Neuronal stem cell (in vitro differentiated cells): ENCODE measurements around the gene HSD3B7.

ENCODE experiments used
- DNase-seq: peaks from one replicate; pipeline ENCODE4 v3.0.0-alpha.2; 2013; ENCODE audit warnings: low spot score
- H2AFZ ChIP-seq: one replicate; pipeline ENCODE4 v1.6.1; 2013; ENCODE audit warnings: mild to moderate bottlenecking, low read length, inconsistent platforms
- H2AK5ac ChIP-seq: 2 replicates; pipeline ENCODE4 v1.6.1; 2013; ENCODE audit warnings: low read depth, mild to moderate bottlenecking, inconsistent platforms, low read length, moderate library complexity, mixed read lengths
- H2BK120ac ChIP-seq: 2 replicates; pipeline ENCODE4 v1.6.1; 2013; ENCODE audit warnings: low read depth, mild to moderate bottlenecking, inconsistent platforms, low read length, moderate library complexity, mixed read lengths
- H2BK12ac ChIP-seq: one replicate; pipeline ENCODE4 v1.6.1; 2013; ENCODE audit warnings: low read length, inconsistent platforms
- H2BK15ac ChIP-seq: 2 replicates; pipeline ENCODE4 v1.6.1; 2013; ENCODE audit warnings: mild to moderate bottlenecking, low read length, inconsistent platforms, mixed read lengths
- H2BK5ac ChIP-seq: one replicate; pipeline ENCODE4 v1.6.1; 2013; ENCODE audit warnings: inconsistent platforms, mild to moderate bottlenecking, low read length, moderate library complexity
- H3K14ac ChIP-seq: one replicate; pipeline ENCODE4 v1.6.1; 2013; ENCODE audit warnings: low read length, inconsistent platforms
- H3K18ac ChIP-seq: 2 replicates; pipeline ENCODE4 v1.6.1; 2013; ENCODE audit warnings: low read length, inconsistent platforms
- H3K23ac ChIP-seq: 2 replicates; pipeline ENCODE4 v1.6.1; 2013; ENCODE audit warnings: low read depth, mild to moderate bottlenecking, mixed read lengths, low read length, inconsistent platforms; ENCODE audit not compliant: poor library complexity
- H3K27ac ChIP-seq: replicated peaks from 3 replicates; pipeline ENCODE4 v1.5.1; 2013; ENCODE audit warnings: low read length, inconsistent platforms
- H3K27me3 ChIP-seq, 3 experiments: 2 replicates each; pipeline ENCODE4 v1.6.1; 2013; ENCODE audit warnings: low read length in 3 of 3, mild to moderate bottlenecking in 2 of 3, inconsistent platforms in 1 of 3, low read depth in 1 of 3, mixed read lengths in 1 of 3, moderate library complexity in 1 of 3; ENCODE audit not compliant: control insufficient read depth in 3 of 3, insufficient read depth in 3 of 3
- H3K36me3 ChIP-seq, 2 donors: replicated peaks in 1 of 2; 2 replicates each; pipeline ENCODE4 v1.6.1; 2013; ENCODE audit warnings: low read length in 2 of 2; ENCODE audit not compliant: control insufficient read depth in 2 of 2, insufficient read depth in 2 of 2
- H3K4ac ChIP-seq: 2 replicates; pipeline ENCODE4 v1.6.1; 2013; ENCODE audit warnings: inconsistent platforms, mild to moderate bottlenecking, low read length, moderate library complexity
- H3K4me1 ChIP-seq, 2 donors: 1 replicate in 1 of 2; 2 replicates in 1 of 2; pipeline ENCODE4 v1.6.1; 2013; ENCODE audit warnings: low read length in 2 of 2, low read depth in 1 of 2; ENCODE audit not compliant: control insufficient read depth in 2 of 2, insufficient read depth in 1 of 2
- H3K4me2 ChIP-seq: one replicate; pipeline ENCODE4 v1.6.1; 2013; ENCODE audit warnings: mild to moderate bottlenecking, low read length, inconsistent platforms; ENCODE audit not compliant: insufficient read depth, poor library complexity, severe bottlenecking
- H3K4me3 ChIP-seq, 2 donors: 2 replicates each; pipeline ENCODE4 v1.5.1; 2013; ENCODE audit warnings: low read length in 2 of 2, mild to moderate bottlenecking in 2 of 2, inconsistent platforms in 1 of 2, moderate library complexity in 1 of 2
- H3K79me1 ChIP-seq: one replicate; pipeline ENCODE4 v1.6.1; 2013; ENCODE audit warnings: low read depth, mild to moderate bottlenecking, inconsistent platforms, low read length, moderate library complexity
- H3K9ac ChIP-seq: one replicate; pipeline ENCODE4 v1.6.1; 2013; ENCODE audit warnings: mild to moderate bottlenecking, low read depth, low read length, inconsistent platforms; ENCODE audit not compliant: poor library complexity
- H3K9me3 ChIP-seq, 2 donors: replicated peaks in 1 of 2; 2 replicates each; pipeline versions ENCODE3 to v1.6.1; 2013; ENCODE audit warnings: low read length in 2 of 2, mild to moderate bottlenecking in 2 of 2, inconsistent platforms in 1 of 2, low read depth in 1 of 2, mixed read lengths in 1 of 2, moderate library complexity in 1 of 2; ENCODE audit not compliant: control insufficient read depth in 2 of 2, insufficient read depth in 1 of 2
- H4K8ac ChIP-seq: one replicate; pipeline ENCODE4 v1.6.1; 2013; ENCODE audit warnings: low read depth, mild to moderate bottlenecking, inconsistent platforms, low read length, moderate library complexity
- H4K91ac ChIP-seq: one replicate; pipeline ENCODE4 v1.6.1; 2013; ENCODE audit warnings: low read length, low read depth, mild to moderate bottlenecking, inconsistent platforms; ENCODE audit not compliant: poor library complexity
- WGBS, 2 donors: extraction: QIAGEN DNeasy Blood & Tissue Kit; methylation state at CpG; one replicate each; pipeline ENCODE4 v1.1.7; 2013; ENCODE audit warnings: missing lambda C conversion rate in 2 of 2, mixed read lengths in 1 of 2; ENCODE audit not compliant: insufficient read length in 2 of 2, insufficient replicate concordance in 1 of 2; ENCODE audit errors: extremely low coverage in 2 of 2; 5-methylcytosine and 5-hydroxymethylcytosine counted together

HSD3B7 gene

DNA sequence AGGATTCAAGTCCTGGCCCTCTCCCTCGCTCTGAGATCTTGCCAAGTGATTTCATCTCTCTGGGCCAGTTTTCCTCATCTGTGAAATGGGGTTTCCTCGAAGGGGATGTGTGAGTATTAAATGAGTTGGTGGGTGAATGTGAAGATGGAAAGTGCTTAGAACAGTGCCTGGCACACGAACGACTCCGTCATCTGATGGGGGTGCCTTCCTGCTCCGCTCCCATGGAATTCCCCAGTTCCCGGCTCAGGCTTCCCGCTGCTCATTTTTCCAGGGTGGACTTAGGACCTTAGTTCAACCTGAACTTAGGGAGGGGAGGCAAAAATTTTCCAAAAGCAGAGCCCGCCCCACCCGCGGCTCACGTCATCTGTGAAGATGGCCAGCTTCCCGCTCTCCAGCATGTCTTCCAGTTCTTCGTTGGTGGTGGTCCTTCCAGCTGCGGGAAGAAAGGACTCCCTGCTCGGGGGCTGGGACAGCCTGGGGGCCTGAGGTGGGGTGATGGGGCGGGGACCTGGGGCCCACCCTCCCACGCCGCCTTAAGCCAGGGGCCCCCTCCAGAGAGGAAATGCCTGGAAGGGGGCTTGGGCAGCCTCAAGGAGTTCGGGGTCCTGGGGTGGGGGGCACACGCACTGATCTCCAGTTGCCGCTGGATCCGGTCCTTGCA lies 11.4 kb downstream of the HSD3B7 start:
- H3K79me1 ChIP-seq = no peaks in the 10 kb centered on the region
- H3K4me3 ChIP-seq = peak overlapping the region in 1 of 2 donors; percentile 72
- peak overlapping the region; percentile 53 for H3K23ac ChIP-seq
- peaks cover 0 to 11% of the 10 kb centered on the region in 2 donors for H3K4me1 ChIP-seq
- peaks cover 0 to 16% (median 0%) of the 10 kb centered on the region in 3 experiments for H3K27me3 ChIP-seq
- H2AK5ac ChIP-seq = peak overlapping the region; percentile 67
- no peak overlapping the region for H4K91ac ChIP-seq
- no peak overlapping the region for H4K8ac ChIP-seq
- WGBS, 2 donors = no CpG with 5 or more reads among the region's 23 CpGs
- peak overlapping the region; percentile 32 for H3K18ac ChIP-seq
- peaks cover 2 to 5% of the 10 kb centered on the region in 2 donors for H3K36me3 ChIP-seq
- H2AFZ ChIP-seq = no peak overlapping the region
- no peaks in the 10 kb centered on the region for H3K9me3 ChIP-seq
- no peak overlapping the region for H2BK12ac ChIP-seq
- no peak for DNase-seq
- H3K4me2 ChIP-seq = peak overlapping the region; percentile 98
- peak overlapping the region; percentile 78 for H3K9ac ChIP-seq
- peak overlapping the region; percentile 98 for H3K14ac ChIP-seq
- peak overlapping the region; percentile 30 for H2BK15ac ChIP-seq
- H2BK5ac ChIP-seq = no peak overlapping the region
- H3K4ac ChIP-seq = no peak overlapping the region
- H2BK120ac ChIP-seq = no peak overlapping the region
- H3K27ac ChIP-seq = no peak overlapping the region

GRCh38 chr16:30996985-30997724 lies 12.1 kb downstream of the HSD3B7 start:
- peaks cover 0 to 5% of the 10 kb centered on the region in 2 donors for H3K36me3 ChIP-seq
- H3K9ac ChIP-seq = peak overlapping the region; percentile 88
- WGBS, 2 donors = no CpG with 5 or more reads among the region's 60 CpGs
- no peak overlapping the region for H3K27ac ChIP-seq
- H3K9me3 ChIP-seq = no peaks in the 10 kb centered on the region
- peak overlapping the region; percentile 89 for H2AK5ac ChIP-seq
- H3K18ac ChIP-seq = peak overlapping the region; percentile 93
- H3K27me3 ChIP-seq = peaks cover 0 to 16% (median 0%) of the 10 kb centered on the region in 3 experiments
- H2BK12ac ChIP-seq = no peak overlapping the region
- no peak overlapping the region for H2BK120ac ChIP-seq
- H3K14ac ChIP-seq = peak overlapping the region; percentile 98
- H2BK5ac ChIP-seq = no peak overlapping the region
- peak overlapping the region; percentile 60 for H3K23ac ChIP-seq
- H4K8ac ChIP-seq = no peak overlapping the region
- H2BK15ac ChIP-seq = peak overlapping the region; percentile 30
- H3K4me2 ChIP-seq = peak overlapping the region; percentile 98
- H3K4me3 ChIP-seq = peak overlapping the region in 1 of 2 donors; percentile 81
- no peak overlapping the region for H2AFZ ChIP-seq
- no peaks in the 10 kb centered on the region for H3K79me1 ChIP-seq
- peak; percentile 59 for DNase-seq
- H3K4ac ChIP-seq = no peak overlapping the region
- H3K4me1 ChIP-seq = peaks cover 2 to 11% of the 10 kb centered on the region in 2 donors
- no peak overlapping the region for H4K91ac ChIP-seq

DNA sequence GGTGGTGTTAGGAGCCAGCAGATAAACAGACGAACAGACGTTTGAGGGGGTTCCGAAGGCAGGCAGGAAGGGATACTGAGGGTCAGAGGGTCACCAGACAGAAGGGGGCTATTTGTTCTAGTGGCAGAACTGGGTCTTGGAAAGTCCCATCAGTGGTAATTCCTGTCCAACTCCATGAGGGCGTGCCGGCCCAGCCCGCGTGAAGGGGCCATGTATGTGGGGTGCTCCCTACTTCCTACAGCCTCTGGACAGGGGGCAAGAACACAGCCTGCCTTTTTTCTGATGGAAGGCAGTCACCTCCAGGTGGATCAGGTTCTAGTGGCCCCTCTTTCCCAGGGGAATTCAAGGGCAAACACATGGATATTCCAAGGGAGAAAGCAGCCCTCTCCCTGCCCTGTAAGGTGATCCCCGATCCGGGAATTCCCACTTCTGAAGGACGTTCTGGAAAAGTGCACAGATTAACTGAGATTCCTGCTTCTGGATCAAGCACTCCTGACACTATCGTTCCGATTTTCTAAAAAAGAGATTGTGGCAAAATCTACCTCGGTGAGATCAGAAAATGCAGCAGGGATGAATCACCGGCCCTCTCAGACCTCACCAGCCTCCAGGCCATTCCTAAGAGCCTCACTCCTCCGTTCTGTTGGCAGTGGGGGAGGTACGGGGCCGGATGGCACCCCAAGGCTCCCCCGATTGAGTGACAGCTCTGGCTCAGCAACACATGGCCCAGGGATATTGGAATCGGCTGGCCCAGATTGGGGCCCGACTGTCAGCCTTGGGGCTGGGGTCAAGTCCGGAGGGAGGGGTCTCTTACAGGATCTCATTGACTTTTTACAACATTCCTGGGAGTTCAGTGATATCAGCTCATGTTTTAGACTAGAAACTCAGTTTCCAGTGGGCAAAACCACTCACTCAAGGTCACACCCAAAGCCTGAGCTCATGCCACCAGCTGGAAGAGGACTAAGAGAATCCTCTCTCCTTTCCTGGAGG lies 13.0 kb downstream of the HSD3B7 start:
- no CpG with 5 or more reads among the region's 21 CpGs for WGBS, 2 donors
- Histone ChIP-seq H4K91ac (no peak overlapping the region), H3K79me1 (no peaks in the 10 kb centered on the region), H3K9ac (peak overlapping the region; percentile 88), H2BK5ac (no peak overlapping the region), H2AFZ (no peak overlapping the region), H2BK15ac (no peak overlapping the region), H3K27ac (no peak overlapping the region), H3K4me1 (peaks cover 6 to 11% of the 10 kb centered on the region in 2 donors), H3K36me3 (peaks cover 0 to 5% of the 10 kb centered on the region in 2 donors), H2BK12ac (no peak overlapping the region), H2AK5ac (peak overlapping the region; percentile 89), H4K8ac (no peak overlapping the region), H3K4ac (no peak overlapping the region), H3K23ac (peak overlapping the region; percentile 60), H3K18ac (peak overlapping the region; percentile 93), H3K4me2 (peak overlapping the region; percentile 98), H3K14ac (no peak overlapping the region), H3K9me3 (no peaks in the 10 kb centered on the region), H3K4me3 (peak overlapping the region in 1 of 2 donors; percentile 81), H3K27me3 (peaks cover 0 to 16% (median 0%) of the 10 kb centered on the region in 3 experiments), H2BK120ac (no peak overlapping the region)
- no peak for DNase-seq
